Stimulated activated CD4-positive, alpha-beta T cell treated with anti-CD3 and anti-CD28 coated beads, Interleukin-15, amount 100 ng/mL, for 48 hours (primary cell): ENCODE results near the gene TNFAIP8L2.
"Not testable (repeated sequence)": the region's sequence is repeated elsewhere in the genome, so short reads cannot be mapped to it uniquely, and the experiment has no call there.

Experiments used
- DNase-seq, 2 donors: peaks; one replicate each; pipeline ENCODE4 v3.0.0-alpha.2; 2020; ENCODE audit warnings: low read depth in 2 of 2

The TNFAIP8L2 gene

GRCh38 chr1:151146072-151146411, 10.4 kb upstream of the TNFAIP8L2 start:
- no peak for DNase-seq

GRCh38 chr1:151146412-151147131, 9.9 kb upstream of the TNFAIP8L2 start, which contains the start of gene SEMA6C:
SEMA6C (minus strand) TSS chr1:151146631; CDS start chr1:151142621, 4,010 bp downstream.
- peak; percentile 67 to 83 for DNase-seq

GRCh38 chr1:151147132-151147503, 9.3 kb upstream of the TNFAIP8L2 start:
- no peak for DNase-seq

GRCh38 chr1:151147665-151148064, 8.8 kb upstream of the TNFAIP8L2 start:
- DNase-seq: no peak

- DNase-seq: peak; percentile 42 to 48
Measured at GRCh38 chr1:151157067-151157531, 650 bp downstream of the TNFAIP8L2 start.

GRCh38 chr1:151158326-151158725, 1.9 kb downstream of the TNFAIP8L2 start:
- peak in 1 of 2 donors; percentile 60 for DNase-seq

GRCh38 chr1:151158751-151159251, 2.4 kb downstream of the TNFAIP8L2 start:
- DNase-seq: no peak

- DNase-seq: no peak
Measured at GRCh38 chr1:151159373-151159772, 2.9 kb downstream of the TNFAIP8L2 start.

GRCh38 chr1:151164732-151165280, 8.4 kb downstream of the TNFAIP8L2 start:
- DNase-seq: no peak

- DNase-seq: no peak
Measured at GRCh38 chr1:151165281-151165737, 8.9 kb downstream of the TNFAIP8L2 start.

- DNase-seq: peak; percentile 95
Measured at GRCh38 chr1:151165738-151166504, 9.5 kb downstream of the TNFAIP8L2 start, which contains the start of the genes LYSMD1 and SCNM1. LYSMD1 (minus strand) TSS chr1:151165902; CDS start chr1:151165258, 644 bp downstream. SCNM1 (plus strand) TSS chr1:151166144; CDS start chr1:151166153, 9 bp downstream.

- DNase-seq: no peak
Measured at GRCh38 chr1:151166505-151166956, 10.1 kb downstream of the TNFAIP8L2 start.

- DNase-seq: no peak
Measured at GRCh38 chr1:151167116-151167515, 10.7 kb downstream of the TNFAIP8L2 start.

GRCh38 chr1:151171190-151171589, 14.7 kb downstream of the TNFAIP8L2 start:
- no peak for DNase-seq

- DNase-seq: no peak
Measured at GRCh38 chr1:151175041-151175741, 18.7 kb downstream of the TNFAIP8L2 start.

GRCh38 chr1:151175863-151176262, 19.4 kb downstream of the TNFAIP8L2 start, which contains the start of gene TMOD4:
TMOD4 (minus strand) TSS chr1:151175981; CDS start chr1:151174875, 1,106 bp downstream.
- no peak for DNase-seq

GRCh38 chr1:151176514-151177045, 20.1 kb downstream of the TNFAIP8L2 start:
- DNase-seq: no peak

- no peak for DNase-seq
Measured at GRCh38 chr1:151184211-151184610, 27.8 kb downstream of the TNFAIP8L2 start.

GRCh38 chr1:151187205-151187604, 30.8 kb downstream of the TNFAIP8L2 start:
- DNase-seq: no peak

GRCh38 chr1:151188667-151189066, 32.2 kb downstream of the TNFAIP8L2 start:
- DNase-seq: not testable (repeated sequence)
